ENCODE data around the gene TFF3. TPM values are rescaled to one million over a fixed set of nuclear protein-coding genes. Genes with fewer than 3 reads are reported as not detected.

The TFF3 gene
- total and polyA plus RNA-seq, 5 donors from 2014 or later: not detected

DNA sequence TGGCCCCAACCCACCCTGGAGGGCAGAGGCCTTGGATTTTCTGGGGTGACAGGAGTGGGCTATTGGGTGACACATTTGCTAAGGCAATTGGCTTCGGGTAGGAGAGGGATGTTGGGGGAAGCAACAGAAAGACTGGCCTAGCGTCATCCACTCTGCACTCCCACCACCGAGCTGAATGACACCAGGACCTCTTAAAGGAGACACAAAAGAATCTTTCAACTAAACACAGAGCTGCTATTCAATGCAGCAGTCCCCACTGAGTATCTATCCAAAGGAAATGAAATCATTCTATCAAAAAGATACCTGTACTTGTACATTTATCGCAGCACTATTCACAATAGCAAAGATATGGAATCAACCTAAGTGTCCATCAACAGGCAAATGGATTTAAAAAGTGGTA is 29.4 kb upstream of the TFF3 start:
- H3K36me3 ChIP-seq (ENCODE audit: control insufficient read depth, insufficient read depth, low read length): no peaks in the 10 kb centered on the region

DNA sequence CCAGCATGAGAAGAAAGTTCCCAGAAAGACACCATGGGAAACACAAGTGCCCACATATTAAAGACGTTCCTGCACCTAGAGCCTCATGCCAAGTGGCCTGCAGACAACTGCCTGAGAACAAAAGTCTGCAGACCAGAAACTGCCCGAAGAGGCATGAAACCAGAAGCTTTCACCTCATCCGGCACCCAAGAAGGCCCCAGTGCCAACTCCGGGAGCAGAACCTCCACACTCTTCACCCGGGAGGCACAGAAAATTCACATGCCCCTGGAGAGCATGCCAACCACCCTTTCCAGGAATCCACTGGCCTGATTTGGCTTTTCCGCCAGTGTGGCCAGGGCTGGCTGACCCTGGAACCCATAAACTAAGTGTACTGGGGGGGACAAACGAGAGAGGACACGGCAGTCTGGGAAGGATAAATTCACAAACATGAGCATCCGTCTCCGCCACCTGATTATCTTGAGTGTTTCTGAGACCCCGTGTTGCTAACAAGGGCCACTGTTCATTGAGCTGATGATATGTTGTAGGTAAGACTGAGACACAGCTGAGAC is 28.8 kb upstream of the TFF3 start:
- Histone ChIP-seq H3K4me1 (ENCODE audit: control insufficient read depth, insufficient read depth, low read length, poor library complexity, severe bottlenecking) (no peaks in the 10 kb centered on the region), H3K27me3 (ENCODE audit: control insufficient read depth, insufficient read depth, low read length) (no peaks in the 10 kb centered on the region), H3K27ac (ENCODE audit: insufficient read depth, low read length, poor library complexity, severe bottlenecking) (no peak overlapping the region), H3K9me3 (ENCODE audit: control insufficient read depth in 2 of 2, low read length in 2 of 2) (no peaks in the 10 kb centered on the region), H3K4me3 (ENCODE audit: low read depth, low read length) (no peak overlapping the region), H3K36me3 (ENCODE audit: control insufficient read depth, insufficient read depth, low read length) (no peaks in the 10 kb centered on the region)
- Mint-ChIP-seq H3K4me3 (no peak overlapping the region), H3K27me3 (no peaks in the 10 kb centered on the region), H3K36me3 (no peaks in the 10 kb centered on the region), H3K27ac (no peak overlapping the region), H3K4me1 (no peaks in the 10 kb centered on the region), H3K9me3 (peaks cover 0 to 2% (median 0%) of the 10 kb centered on the region in 7 donors)
- DNase-seq (no peak), ATAC-seq (ENCODE audit: low read depth in 2 of 2) (no peak)

More for the DNA sequence above, 29.4 kb upstream of the TFF3 start:
- Histone ChIP-seq H3K9me3 (ENCODE audit: control insufficient read depth in 2 of 2, low read length in 2 of 2) (no peaks in the 10 kb centered on the region), H3K27me3 (ENCODE audit: control insufficient read depth, insufficient read depth, low read length) (no peaks in the 10 kb centered on the region), H3K4me1 (ENCODE audit: control insufficient read depth, insufficient read depth, low read length, poor library complexity, severe bottlenecking) (no peaks in the 10 kb centered on the region), H3K27ac (ENCODE audit: insufficient read depth, low read length, poor library complexity, severe bottlenecking) (no peak overlapping the region), H3K4me3 (ENCODE audit: low read depth, low read length) (no peak overlapping the region)
- Mint-ChIP-seq H3K27ac (no peak overlapping the region), H3K36me3 (no peaks in the 10 kb centered on the region), H3K4me3 (no peak overlapping the region), H3K27me3 (no peaks in the 10 kb centered on the region), H3K4me1 (no peaks in the 10 kb centered on the region), H3K9me3 (peaks cover 0 to 2% (median 0%) of the 10 kb centered on the region in 7 donors)
- DNase-seq: no peak
- no peak for ATAC-seq (ENCODE audit: low read depth in 2 of 2)

DNA sequence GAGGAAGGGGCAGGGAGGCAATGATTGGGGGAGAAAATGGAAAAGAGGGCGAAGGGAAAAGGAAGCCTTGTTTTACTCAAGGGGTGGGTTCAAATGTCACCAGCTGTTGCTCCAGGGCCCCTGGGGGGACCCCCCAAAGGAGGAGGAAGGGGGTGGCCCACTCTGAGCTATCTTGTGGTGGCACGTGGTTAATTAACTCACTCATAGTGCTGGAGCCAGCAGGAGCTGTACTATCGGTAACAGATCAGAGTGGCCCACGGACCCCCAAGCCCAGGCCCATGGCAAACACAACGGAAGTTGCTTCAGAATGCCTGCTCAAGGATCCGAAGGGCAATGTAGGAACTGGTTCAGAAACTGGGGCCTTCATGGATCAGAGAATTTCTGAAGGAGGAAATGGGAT is 28.3 kb upstream of the TFF3 start:
- peaks cover under 1% of the 10 kb centered on the region for H3K4me1 ChIP-seq (ENCODE audit: control insufficient read depth, insufficient read depth, low read length, poor library complexity, severe bottlenecking)
- no peak overlapping the region for H3K27ac Mint-ChIP-seq
- H3K27me3 Mint-ChIP-seq: no peaks in the 10 kb centered on the region
- H3K4me1 Mint-ChIP-seq: peaks cover 0 to 2% (median 0%) of the 10 kb centered on the region in 4 donors
- H3K36me3 ChIP-seq (ENCODE audit: control insufficient read depth, insufficient read depth, low read length): no peaks in the 10 kb centered on the region
- ATAC-seq (ENCODE audit: low read depth in 2 of 2): no peak
- no peak for DNase-seq
- no peaks in the 10 kb centered on the region for H3K36me3 Mint-ChIP-seq
- H3K4me3 ChIP-seq (ENCODE audit: low read depth, low read length): no peak overlapping the region
- H3K4me3 Mint-ChIP-seq: no peak overlapping the region
- H3K27ac ChIP-seq (ENCODE audit: insufficient read depth, low read length, poor library complexity, severe bottlenecking): no peak overlapping the region
- H3K27me3 ChIP-seq (ENCODE audit: control insufficient read depth, insufficient read depth, low read length): no peaks in the 10 kb centered on the region
- H3K9me3 ChIP-seq (ENCODE audit: control insufficient read depth in 2 of 2, low read length in 2 of 2): no peaks in the 10 kb centered on the region
- peaks cover 0 to 2% (median 0%) of the 10 kb centered on the region in 7 donors for H3K9me3 Mint-ChIP-seq

DNA sequence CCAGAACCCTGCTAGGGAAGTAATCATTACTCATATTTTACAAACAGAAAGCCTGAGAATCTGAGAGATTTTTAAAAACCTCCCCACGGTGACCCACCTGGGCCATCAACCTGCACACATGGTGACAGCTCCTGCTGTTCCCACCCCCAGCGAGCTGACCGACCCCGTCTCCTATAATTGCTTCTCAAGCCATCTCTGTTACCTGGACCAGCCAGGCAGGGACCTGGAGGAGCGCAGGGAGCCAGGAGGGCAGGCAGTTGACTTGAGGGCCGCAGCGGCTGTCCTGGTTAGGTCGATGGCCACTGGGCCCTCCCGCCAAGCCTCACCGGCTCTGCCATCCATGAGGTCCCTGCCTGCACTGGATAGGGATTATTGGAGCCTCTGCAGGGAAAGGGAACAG is 27.9 kb upstream of the TFF3 start:
- H3K4me3 Mint-ChIP-seq: no peak overlapping the region
- DNase-seq: no peak
- no peaks in the 10 kb centered on the region for H3K27me3 Mint-ChIP-seq
- no peak for ATAC-seq (ENCODE audit: low read depth in 2 of 2)
- no peak overlapping the region for H3K27ac ChIP-seq (ENCODE audit: insufficient read depth, low read length, poor library complexity, severe bottlenecking)
- H3K27me3 ChIP-seq (ENCODE audit: control insufficient read depth, insufficient read depth, low read length): no peaks in the 10 kb centered on the region
- peaks cover 0 to 2% (median 0%) of the 10 kb centered on the region in 7 donors for H3K9me3 Mint-ChIP-seq
- no peaks in the 10 kb centered on the region for H3K36me3 Mint-ChIP-seq
- no peak overlapping the region for H3K4me3 ChIP-seq (ENCODE audit: low read depth, low read length)
- peaks cover 5% of the 10 kb centered on the region for H3K4me1 ChIP-seq (ENCODE audit: control insufficient read depth, insufficient read depth, low read length, poor library complexity, severe bottlenecking)
- peak overlapping the region in 1 of 3 donors; percentile 60 for H3K27ac Mint-ChIP-seq
- peaks cover 0 to 4% (median under 1%) of the 10 kb centered on the region in 4 donors for H3K4me1 Mint-ChIP-seq
- no peaks in the 10 kb centered on the region for H3K9me3 ChIP-seq (ENCODE audit: control insufficient read depth in 2 of 2, low read length in 2 of 2)
- no peaks in the 10 kb centered on the region for H3K36me3 ChIP-seq (ENCODE audit: control insufficient read depth, insufficient read depth, low read length)

DNA sequence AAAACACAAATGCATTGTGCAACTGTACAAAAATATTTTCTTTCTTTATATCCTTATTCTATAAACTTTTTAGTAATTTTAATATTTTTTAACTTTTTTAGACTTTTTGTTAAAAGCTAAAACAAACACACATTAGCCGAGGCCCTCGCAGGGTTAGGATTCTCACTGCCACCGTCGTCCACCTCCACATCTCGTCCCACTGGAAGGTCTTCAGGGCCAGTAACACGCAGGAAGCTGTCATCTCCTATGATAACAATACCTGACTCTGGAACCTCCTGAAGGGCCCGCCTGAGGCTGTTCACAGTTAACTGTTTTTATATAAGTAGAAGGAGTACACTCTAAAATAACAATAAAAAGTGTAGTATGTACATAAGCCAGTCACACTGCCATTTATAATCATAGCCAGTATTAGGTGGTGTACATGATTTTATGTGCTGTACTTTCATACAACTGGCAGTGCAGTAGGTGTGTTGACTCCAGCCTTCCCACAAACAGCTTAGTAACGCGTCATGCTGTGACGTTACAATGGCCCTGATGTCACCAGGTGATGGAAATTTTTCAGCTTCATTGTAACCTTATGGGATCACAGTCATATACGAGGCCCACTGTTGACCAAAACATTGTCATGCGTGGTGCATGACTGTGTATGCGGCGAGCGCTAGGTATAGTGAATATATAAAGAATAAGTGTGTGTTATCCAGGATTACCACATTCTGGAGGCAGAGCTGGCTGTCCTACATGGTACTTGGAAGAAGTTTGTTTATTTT is 26.8 kb upstream of the TFF3 start:
- H3K27ac ChIP-seq (ENCODE audit: insufficient read depth, low read length, poor library complexity, severe bottlenecking): no peak overlapping the region
- ATAC-seq (ENCODE audit: low read depth in 2 of 2): no peak
- DNase-seq: no peak
- H3K36me3 Mint-ChIP-seq: no peaks in the 10 kb centered on the region
- H3K27ac Mint-ChIP-seq: no peak overlapping the region
- H3K27me3 Mint-ChIP-seq: peaks cover 8% of the 10 kb centered on the region
- no peaks in the 10 kb centered on the region for H3K36me3 ChIP-seq (ENCODE audit: control insufficient read depth, insufficient read depth, low read length)
- H3K4me1 Mint-ChIP-seq: peaks cover 4 to 11% (median 6%) of the 10 kb centered on the region in 4 donors
- H3K4me3 Mint-ChIP-seq: no peak overlapping the region
- no peak overlapping the region for H3K4me3 ChIP-seq (ENCODE audit: low read depth, low read length)
- peaks cover 8% of the 10 kb centered on the region for H3K4me1 ChIP-seq (ENCODE audit: control insufficient read depth, insufficient read depth, low read length, poor library complexity, severe bottlenecking)
- no peaks in the 10 kb centered on the region for H3K27me3 ChIP-seq (ENCODE audit: control insufficient read depth, insufficient read depth, low read length)
- peaks cover 0 to 2% (median 0%) of the 10 kb centered on the region in 7 donors for H3K9me3 Mint-ChIP-seq
- no peaks in the 10 kb centered on the region for H3K9me3 ChIP-seq (ENCODE audit: control insufficient read depth in 2 of 2, low read length in 2 of 2)

DNA sequence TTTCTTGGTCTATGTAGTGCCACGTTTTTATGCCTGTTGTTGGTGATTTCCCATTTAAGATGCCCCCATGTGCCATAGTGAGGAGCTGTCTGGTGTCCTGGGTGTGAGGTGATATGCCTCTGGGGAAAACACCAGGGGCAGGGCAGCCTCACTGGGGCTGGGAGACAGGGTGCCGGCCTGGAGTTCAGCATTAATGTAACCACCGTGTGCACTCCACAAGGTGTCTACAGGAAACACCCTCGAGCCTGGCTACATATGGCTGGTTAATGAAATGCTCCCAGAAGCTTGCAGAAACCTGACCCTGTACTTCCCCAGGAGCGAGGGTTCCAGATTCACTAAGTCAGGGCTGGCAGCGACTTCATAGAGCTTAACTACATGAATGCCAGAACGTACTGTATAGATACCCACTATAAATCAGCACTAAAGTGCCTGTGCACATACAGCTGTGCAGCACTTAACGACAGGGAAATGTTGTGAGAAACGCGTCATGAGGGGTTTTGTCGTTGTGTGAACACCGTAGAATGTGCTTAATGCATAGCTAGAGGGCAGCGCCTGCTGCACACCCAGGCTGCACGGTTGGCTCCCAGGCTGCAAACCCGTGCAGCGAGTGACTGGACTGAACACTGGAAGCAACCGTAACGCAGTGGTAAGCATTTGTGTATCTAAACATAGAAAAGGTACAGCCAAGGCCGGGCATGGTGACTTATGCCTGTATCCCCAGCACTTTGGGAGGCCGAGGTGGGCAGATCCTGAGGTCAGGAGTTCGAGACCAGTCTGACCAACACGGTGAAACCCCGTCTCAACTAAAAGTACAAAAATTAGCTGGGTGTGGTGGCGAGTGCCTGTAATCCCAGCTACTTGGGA is 25.2 kb upstream of the TFF3 start:
- peak overlapping the region in 1 of 3 donors; percentile 53 for H3K27ac Mint-ChIP-seq
- DNase-seq: no peak

DNA sequence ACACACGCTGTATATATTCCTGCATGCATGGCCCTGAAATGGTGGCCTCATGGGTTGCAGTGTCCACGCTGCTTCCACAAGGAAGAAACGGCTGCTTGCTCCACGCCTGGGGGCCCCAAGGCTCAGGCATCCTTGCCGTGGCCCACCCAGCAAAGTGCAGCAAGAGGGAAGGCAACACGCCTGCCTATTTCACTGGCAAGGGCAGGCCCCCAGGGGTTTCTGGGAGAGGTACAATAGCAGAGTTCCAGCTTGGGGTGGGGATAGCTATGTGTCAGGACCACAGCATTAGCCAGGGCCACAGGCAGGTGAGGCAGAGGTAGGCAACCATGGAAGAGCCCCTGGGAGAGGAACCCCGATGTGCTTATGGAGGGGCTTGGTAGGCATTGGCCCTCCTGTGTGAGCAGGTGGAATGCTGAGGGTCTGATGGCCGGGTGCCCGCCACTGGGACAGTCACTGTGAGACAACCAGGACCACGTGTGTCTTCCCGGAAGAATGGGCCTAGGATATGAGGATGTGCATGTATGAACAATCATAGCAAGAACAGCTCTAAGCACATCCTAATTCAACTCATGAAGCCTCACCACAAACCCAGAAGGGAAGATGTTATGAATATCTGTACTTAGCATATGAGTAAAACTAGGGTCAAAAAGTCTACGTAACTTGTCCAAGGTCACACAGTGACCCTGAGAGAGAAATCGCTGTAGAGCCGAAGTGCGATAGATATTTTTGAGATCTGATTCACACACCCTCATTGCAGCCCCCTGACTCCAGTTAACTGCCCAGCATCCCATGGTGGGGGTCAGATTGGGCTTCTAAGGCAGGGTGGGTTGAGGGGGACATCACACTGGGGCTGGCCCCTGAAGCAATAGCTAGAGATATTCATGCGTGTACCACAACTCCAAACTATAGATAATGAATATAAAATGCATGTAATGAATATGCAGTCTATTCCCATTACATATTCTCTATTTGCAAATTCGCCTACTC is 23.8 kb upstream of the TFF3 start:
- no peak overlapping the region for H3K4me3 ChIP-seq (ENCODE audit: low read depth, low read length)
- peaks cover 8% of the 10 kb centered on the region for H3K4me1 ChIP-seq (ENCODE audit: control insufficient read depth, insufficient read depth, low read length, poor library complexity, severe bottlenecking)
- no peaks in the 10 kb centered on the region for H3K9me3 ChIP-seq (ENCODE audit: control insufficient read depth in 2 of 2, low read length in 2 of 2)
- H3K36me3 ChIP-seq (ENCODE audit: control insufficient read depth, insufficient read depth, low read length): no peaks in the 10 kb centered on the region
- Mint-ChIP-seq H3K27me3 (peaks cover 27% of the 10 kb centered on the region), H3K27ac (peak overlapping the region in 1 of 3 donors; percentile 43), H3K9me3 (peaks cover 0 to 2% (median 0%) of the 10 kb centered on the region in 7 donors), H3K4me1 (peaks cover 4 to 11% (median 6%) of the 10 kb centered on the region in 4 donors), H3K4me3 (no peak overlapping the region), H3K36me3 (no peaks in the 10 kb centered on the region)
- DNase-seq: no peak
- no peak overlapping the region for H3K27ac ChIP-seq (ENCODE audit: insufficient read depth, low read length, poor library complexity, severe bottlenecking)
- no peak for ATAC-seq (ENCODE audit: low read depth in 2 of 2)
- H3K27me3 ChIP-seq (ENCODE audit: control insufficient read depth, insufficient read depth, low read length): no peaks in the 10 kb centered on the region

More for the DNA sequence above, 25.2 kb upstream of the TFF3 start:
- Mint-ChIP-seq H3K4me1 (peaks cover 4 to 11% (median 6%) of the 10 kb centered on the region in 4 donors), H3K36me3 (no peaks in the 10 kb centered on the region), H3K4me3 (no peak overlapping the region), H3K27me3 (peaks cover 17% of the 10 kb centered on the region), H3K9me3 (peaks cover 0 to 2% (median 0%) of the 10 kb centered on the region in 7 donors)
- H3K4me3 ChIP-seq (ENCODE audit: low read depth, low read length): no peak overlapping the region
- ATAC-seq (ENCODE audit: low read depth in 2 of 2): no peak
- no peak overlapping the region for H3K27ac ChIP-seq (ENCODE audit: insufficient read depth, low read length, poor library complexity, severe bottlenecking)
- H3K4me1 ChIP-seq (ENCODE audit: control insufficient read depth, insufficient read depth, low read length, poor library complexity, severe bottlenecking): peaks cover 8% of the 10 kb centered on the region
- H3K27me3 ChIP-seq (ENCODE audit: control insufficient read depth, insufficient read depth, low read length): no peaks in the 10 kb centered on the region
- no peaks in the 10 kb centered on the region for H3K36me3 ChIP-seq (ENCODE audit: control insufficient read depth, insufficient read depth, low read length)
- no peaks in the 10 kb centered on the region for H3K9me3 ChIP-seq (ENCODE audit: control insufficient read depth in 2 of 2, low read length in 2 of 2)

All from CD4-positive, CD25-positive, alpha-beta regulatory T cell (primary cell).